SHP77 (cell line): ENCODE measurements around the gene EIF3K.
A peak's percentile ranks its signal among the peaks of the same experiment; 100 is the strongest.

Source experiments
- DNase-seq, 2 experiments: peaks; one replicate each; lab custom pipeline; 2025; lab: John Stamatoyannopoulos, UW

The EIF3K gene

DNA sequence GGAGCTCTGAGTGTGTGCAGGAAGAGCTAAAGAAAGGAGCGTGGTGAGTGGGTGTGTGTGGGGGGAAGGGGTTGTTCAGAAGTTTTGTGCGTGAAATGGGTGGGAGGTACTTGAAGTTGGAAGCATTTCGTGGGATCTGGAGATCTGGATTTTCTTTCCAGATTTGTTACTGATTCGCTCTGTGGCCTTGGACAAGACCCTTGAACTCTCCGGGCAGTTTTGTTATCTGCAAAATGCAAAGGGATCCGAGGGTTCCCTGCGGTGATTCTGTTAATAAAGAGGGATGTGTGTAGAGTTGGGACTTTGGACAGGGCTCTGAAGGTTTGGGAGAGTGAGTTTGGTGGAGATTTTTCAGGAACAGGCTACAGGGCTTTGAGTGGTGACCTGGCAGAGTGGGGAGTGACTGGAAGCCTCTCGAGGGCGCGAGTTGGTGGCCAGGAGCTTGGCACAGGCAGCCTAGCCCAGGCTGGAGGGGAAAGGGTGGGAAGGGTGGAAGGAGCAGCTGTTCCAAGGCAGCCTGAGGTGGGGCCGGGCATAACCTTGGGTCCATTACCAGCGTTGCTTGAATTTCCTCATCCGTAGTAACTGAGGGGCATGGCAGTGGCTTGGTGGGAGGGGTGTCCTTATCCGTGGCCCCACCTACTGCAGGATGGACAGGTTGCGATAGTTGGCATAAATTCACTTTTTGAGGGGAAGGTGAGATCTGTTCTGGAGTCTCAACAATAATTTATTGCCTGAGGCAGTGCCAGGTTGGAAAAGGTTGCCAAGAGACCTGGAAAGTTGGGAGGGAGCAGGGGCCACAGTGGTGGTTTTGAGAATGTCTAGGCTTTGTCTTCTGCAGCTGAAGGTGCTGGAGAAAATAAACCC is 30.6 kb downstream of the EIF3K start:
- no peak for DNase-seq

GRCh38 chr19:38650172-38650775 is 31.3 kb downstream of the EIF3K start:
- DNase-seq = no peak

- DNase-seq = no peak
Observed at GRCh38 chr19:38650911-38651584, 32.1 kb downstream of the EIF3K start.

- no peak for DNase-seq
Observed at GRCh38 chr19:38653028-38653571, 34.1 kb downstream of the EIF3K start.

DNA sequence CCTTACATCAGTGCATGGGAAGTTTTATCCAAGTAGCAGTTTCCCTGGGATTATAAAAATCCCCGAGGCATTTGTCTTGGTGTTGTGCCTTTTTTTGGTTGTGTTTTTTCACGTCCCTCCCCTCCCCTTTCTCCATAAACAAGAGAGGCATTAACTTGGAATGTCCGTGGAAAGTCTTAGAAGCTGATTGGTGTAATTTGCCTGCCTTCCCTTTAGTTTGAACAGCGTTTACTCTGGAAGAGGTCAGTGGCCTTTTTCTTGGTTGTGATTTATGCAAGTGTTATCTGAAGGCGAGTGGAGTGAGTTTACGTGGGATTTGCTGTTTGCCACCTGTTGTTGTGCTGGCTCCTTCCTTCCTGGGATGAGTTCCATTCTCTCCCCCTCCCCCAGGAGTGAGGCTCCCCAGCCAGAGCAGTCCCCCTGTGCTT is 35.7 kb downstream of the EIF3K start:
- DNase-seq = no peak

- no peak for DNase-seq
Observed at GRCh38 chr19:38655148-38655824, 36.3 kb downstream of the EIF3K start.

GRCh38 chr19:38656171-38656981 is 37.4 kb downstream of the EIF3K start:
- no peak for DNase-seq

GRCh38 chr19:38657633-38658222 is 38.7 kb downstream of the EIF3K start:
- DNase-seq = no peak

DNA sequence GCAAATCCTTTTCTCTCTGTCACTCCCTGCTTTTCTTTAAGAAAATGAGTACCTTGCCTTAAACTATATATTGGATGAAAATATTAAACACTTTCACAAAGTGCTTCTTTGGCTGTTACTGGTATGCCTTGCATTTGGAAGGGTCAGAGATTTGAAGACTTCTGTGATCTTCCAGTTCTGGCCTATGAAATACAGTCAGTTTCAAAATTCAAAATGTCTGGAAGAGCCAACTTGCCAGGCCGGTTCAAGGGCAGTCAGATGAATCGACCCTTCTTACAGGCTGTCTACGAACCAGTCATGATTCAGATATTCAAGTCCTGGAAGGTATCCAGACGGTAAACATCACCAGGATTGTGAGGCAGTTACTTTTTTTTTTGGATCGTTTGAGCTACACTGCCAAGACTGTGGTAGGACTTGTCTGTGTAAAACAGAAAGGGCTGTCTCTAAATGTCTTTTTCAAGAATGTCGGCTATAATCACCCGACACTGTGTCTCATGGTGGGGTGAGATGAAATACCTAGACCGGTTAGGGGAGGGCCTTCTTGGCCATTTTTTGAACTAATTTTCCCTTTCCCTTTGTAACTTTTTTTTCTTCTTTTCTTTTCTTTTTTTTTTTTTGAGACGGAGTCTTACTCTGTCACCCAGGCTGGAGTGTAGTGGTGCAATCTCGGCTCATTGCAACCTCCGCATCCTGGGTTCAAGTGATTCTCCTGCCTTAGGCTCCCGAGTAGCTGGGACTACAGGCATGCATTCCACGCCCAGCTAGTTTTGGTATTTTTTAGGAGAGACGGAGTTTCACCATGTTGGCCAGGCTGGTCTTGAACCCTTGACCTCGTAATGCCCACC is 39.7 kb downstream of the EIF3K start:
- DNase-seq = peak; percentile 70 to 77

DNA sequence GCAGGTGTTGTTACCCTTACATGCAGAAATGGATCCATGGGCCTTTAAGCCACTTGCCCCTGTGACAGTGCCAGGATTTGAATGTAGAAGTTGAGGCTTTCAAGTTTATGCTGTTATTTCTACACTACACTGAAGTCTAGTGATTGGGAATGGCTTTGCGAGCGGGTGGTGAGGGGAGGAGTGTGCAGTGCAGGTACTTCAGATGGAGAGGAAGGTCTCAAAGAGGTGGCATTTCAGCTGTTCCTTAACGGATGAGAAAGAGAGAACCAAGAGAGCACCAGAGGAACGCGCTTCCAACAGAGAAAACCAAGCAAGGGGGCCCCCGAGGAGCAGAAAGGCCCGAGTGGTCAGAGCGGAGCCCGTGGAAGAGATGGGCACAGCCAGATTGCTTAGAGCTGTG is 41.7 kb downstream of the EIF3K start:
- no peak for DNase-seq

DNA sequence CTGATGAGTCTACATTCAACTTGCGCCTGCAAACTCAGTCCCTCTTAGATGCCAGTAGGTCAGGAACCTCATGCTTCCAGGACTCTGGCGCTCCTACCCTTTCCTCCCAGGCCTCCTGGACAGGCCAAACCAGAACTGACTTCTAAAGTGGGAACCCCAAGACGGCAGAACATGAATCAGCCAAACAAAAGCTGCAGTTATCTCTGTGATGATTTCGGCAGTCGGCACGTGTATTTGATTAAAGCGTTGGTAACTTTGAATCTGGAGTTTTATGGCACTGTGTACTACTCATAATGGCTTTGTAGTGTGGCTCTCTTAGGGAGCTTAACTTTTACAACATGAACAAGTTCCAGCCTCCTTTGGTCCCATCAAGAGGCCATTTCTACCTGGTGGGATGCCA is 42.1 kb downstream of the EIF3K start:
- no peak for DNase-seq

- no peak for DNase-seq
Observed at GRCh38 chr19:38661996-38662395, 43.0 kb downstream of the EIF3K start.

- no peak for DNase-seq
Observed at GRCh38 chr19:38662537-38663155, 43.7 kb downstream of the EIF3K start.

DNA sequence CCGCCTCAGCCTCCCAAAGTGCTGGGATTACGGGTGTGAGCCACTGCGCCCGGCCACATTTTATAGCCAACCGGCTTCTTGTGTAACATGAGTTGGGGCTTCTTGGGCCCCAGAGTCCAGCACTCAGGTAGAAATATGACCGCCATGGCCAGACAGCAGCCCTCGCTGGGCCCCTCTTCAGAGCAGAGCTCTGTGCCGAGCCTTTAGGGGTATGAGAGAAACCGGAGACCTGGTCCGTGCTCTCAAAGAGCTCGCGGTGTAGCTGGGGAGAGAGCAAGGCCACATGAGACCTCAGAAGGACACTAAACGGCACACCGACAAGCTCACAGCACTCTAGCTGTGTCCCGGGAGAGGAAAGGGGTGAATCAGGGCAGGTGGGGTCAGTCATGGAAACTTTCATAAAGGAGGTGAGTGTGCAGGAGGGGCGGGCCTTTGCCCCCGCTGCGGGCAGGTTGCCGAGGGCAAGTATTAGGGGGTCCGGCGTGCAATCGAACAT is 44.2 kb downstream of the EIF3K start:
- DNase-seq = no peak

DNA sequence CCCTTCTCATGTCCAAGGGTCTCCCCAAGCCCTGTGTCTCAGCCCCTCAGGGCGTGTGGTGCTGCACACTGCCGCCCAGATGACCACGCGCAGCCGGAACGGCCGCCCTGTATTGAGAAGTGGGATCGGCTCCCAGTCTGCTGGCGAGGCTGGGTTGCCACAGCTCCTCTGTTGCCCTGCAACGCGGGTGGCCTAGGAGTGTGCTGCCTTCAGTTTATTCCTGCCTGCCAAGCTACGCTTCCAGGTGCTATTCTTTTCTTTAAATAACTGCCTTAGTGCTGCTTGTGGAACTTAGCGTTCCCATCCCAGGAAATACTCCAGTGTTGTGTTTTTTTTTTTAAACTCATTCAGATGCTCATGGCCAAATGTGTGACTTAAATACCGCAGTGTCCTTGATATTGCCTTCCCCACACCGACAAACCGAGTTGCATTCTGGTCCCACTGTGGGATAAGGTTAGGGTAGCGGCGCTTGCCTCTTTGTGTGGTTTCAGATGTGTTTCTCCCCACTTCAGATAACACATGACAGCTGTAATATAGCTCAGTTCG is 45.0 kb downstream of the EIF3K start:
- no peak for DNase-seq

DNA sequence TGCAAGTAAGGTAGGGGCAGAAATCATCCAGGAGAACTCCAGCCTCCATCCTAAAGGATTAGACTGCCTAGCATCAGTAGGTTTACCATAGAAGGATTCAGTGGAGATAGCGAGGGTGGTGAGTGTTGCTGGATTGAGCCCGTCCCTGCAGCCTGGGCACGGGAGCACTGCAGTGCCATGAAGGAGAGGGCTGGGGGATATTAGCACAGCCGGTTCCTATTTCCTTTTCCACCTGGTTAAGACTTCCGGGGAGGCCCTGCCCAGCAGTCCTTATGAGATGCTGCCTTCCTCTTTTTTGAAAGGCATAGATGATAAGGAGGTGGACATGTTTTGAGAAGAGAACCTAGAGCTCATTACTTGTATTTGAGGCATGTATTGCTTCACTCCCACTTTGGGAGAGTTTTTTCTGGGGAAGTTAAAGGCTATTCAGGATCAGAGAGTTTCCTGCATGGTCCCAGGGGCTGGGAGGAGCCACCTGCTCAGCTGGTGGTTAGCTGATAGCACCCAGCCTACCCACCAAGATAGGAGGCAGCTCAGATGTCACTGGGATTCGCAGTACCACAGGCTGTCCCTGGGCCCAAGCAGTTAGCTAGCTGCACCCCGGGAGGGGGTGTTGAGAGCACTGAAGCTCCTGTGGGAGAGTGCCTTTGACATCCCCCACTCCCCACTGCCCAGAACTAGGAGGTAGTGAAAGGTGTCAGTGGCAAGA is 45.7 kb downstream of the EIF3K start:
- no peak for DNase-seq

GRCh38 chr19:38665219-38665931 is 46.4 kb downstream of the EIF3K start:
- no peak for DNase-seq
